ENCODE results near the gene MACROD1. TPM values are rescaled to one million over a fixed set of nuclear protein-coding genes. Genes with fewer than 3 reads are reported as not detected.

Gene MACROD1
- total and polyA plus RNA-seq, 9 of the 15 experiments (the other 6 are each of a cell fraction or from before 2014, with no cell fraction given): 1.1 to 60.0 (median 26.4) TPM

GRCh38 chr11:64146036-64146955 is 19.6 kb downstream of the MACROD1 start (continued):
- TF ChIP-seq TRIM25 (IDR thresholded peaks at IDR 0.05; ENCODE audit: borderline replicate concordance): peak; percentile 25; the same call in 1 of the 2 replicates
- 0 out of 2 replicates have a peak, but pooled peaks have one; percentile 36 for TF ChIP-seq SMARCA5 (IDR thresholded peaks at IDR 0.05)
- no peak for TF ChIP-seq RBM15 (IDR thresholded peaks at IDR 0.05; ENCODE audit: insufficient read depth, low read length)
- TF ChIP-seq CHD7 (IDR thresholded peaks at IDR 0.05; ENCODE audit: low read depth, low read length): no peak
- no peak for TF ChIP-seq ZNF398 (CRISPR knock-in tag; IDR thresholded peaks at IDR 0.05)
- TF ChIP-seq KDM1A (IDR thresholded peaks at IDR 0.05): no peak
- no peak for TF ChIP-seq ZNF175 (CRISPR knock-in tag; IDR thresholded peaks at IDR 0.05; ENCODE audit: low read depth)
- no peak for TF ChIP-seq CHD2 (IDR thresholded peaks at IDR 0.05; ENCODE audit: low read depth, low read length)
